Measurements from ENCODE around the gene ANKRD33B.
"Not testable (repeated sequence)": the region's sequence is repeated elsewhere in the genome, so short reads cannot be mapped to it uniquely, and the experiment has no call there.

Gene ANKRD33B

DNA sequence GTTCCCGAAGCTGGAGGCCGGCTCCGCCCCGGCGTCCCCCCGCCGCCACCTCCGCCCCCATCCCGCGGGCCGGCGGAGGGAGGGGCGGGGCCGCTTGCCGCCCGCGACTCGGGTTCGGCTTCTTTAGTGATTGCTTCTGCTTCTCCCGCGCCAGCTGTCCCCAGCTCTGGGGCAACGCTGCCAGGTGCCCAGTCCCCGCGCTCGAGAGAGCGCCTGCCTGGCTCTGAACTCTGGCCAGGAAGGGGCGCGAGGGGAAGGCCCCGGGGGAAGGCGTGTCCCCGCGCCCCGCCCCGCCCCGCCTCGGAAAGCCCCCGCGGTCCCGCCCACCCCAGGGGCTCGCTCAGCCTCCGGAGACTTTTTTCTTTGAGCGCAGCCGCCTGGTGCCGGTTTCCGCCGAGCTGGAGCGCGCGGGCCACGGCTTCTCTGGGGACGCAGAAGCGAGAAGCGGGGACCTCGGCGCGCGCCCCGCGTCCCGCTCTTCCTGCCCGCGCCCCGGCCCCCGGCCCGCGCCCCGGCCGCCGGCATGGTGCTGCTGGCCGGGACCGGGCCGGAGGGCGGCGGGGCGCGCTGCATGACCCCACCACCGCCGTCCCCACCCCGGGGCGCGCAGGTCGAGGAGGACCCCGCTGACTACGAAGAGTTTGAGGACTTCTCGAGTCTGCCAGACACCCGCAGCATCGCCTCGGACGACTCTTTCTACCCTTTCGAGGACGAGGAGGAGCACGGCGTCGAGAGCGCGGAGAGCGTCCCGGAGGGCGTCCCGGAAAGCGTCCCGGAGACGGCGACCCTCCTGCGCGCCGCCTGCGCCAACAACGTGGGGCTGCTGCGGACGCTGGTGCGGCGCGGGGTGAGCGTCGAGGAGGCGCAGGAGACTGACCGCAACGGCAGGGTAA is at the start of gene ANKRD33B:
Gene ANKRD33B (plus strand): TSS at position 126 of the 893 bp plus-strand sequence. CDS start 398 bp downstream, at position 524.
- DNase-seq: peak; percentile 60

GRCh38 chr5:10514572-10514971 is 49.3 kb upstream of the ANKRD33B start:
- DNase-seq: not testable (repeated sequence)

GRCh38 chr5:10515492-10515891 is 48.4 kb upstream of the ANKRD33B start:
- no peak for DNase-seq

GRCh38 chr5:10518347-10518746 is 45.5 kb upstream of the ANKRD33B start:
- no peak for DNase-seq

DNA sequence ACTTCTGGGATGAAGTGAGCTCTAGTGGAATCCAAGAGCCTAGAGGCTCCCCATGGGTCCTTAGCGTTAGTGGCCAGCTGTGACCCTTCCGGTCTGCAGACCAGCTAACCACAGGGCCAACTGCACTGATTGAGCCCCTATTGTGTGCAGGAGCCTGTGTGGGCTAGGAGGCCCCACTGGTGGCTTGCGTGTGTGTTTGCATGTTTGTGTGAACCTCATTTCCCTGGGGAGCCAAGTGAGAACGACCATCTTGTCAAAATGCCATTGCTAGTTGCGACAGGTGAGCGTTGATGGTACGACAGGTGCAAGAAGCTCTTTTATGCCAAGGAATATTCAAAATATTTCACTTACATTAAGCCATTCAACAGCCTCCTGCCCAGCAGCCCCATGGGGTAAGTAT is 44.1 kb upstream of the ANKRD33B start:
- DNase-seq: no peak

DNA sequence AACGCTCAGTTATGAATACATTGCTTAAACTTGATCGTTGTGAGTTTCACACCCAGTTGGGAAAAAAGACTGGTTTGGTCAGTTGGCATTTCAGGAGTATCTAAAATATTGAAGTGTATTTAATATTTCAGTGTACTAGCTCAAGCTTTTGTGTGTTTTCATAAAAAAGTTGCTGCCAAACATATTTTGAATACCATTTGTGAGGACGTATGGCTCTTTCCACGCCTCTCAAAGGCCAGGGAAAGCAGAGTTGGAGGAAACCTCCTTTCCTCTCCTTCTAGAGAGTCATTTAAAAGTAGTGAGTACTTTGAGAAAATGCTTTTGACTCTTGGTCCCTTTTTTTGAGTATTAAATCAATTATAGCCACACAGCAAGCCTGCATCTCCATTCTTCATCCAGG is 43.2 kb upstream of the ANKRD33B start:
- no peak for DNase-seq

- no peak for DNase-seq
These were observed 42.2 kb upstream of the ANKRD33B start for GRCh38 chr5:10521466-10522223.

- no peak for DNase-seq
These were observed 41.7 kb upstream of the ANKRD33B start for GRCh38 chr5:10522224-10522611.

- DNase-seq: peak; percentile 42
These were observed 39.3 kb upstream of the ANKRD33B start for GRCh38 chr5:10524376-10525123.

DNA sequence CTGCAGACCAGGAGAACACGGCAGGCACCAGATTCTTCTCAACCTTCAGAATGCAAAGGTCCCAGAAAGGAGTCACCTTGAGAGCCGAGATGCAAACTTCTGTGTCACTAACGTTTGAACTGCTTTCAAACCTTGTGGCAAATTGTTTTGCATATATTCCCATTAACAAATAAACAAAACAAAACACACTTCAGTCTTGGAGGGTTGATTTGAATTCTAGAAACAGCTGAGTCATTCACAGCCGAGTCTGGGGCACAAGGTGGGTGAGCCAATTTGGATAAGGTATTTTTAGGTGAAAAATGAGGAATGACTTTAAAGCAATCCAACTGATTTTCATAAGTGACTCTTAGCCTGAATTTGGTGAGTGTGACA is 38.8 kb upstream of the ANKRD33B start:
- DNase-seq: no peak

GRCh38 chr5:10527281-10527950 is 36.5 kb upstream of the ANKRD33B start:
- DNase-seq: no peak

- DNase-seq: no peak
These were observed 35.6 kb upstream of the ANKRD33B start for GRCh38 chr5:10528056-10528816.

- DNase-seq: no peak
These were observed 35.0 kb upstream of the ANKRD33B start for GRCh38 chr5:10528827-10529226.

DNA sequence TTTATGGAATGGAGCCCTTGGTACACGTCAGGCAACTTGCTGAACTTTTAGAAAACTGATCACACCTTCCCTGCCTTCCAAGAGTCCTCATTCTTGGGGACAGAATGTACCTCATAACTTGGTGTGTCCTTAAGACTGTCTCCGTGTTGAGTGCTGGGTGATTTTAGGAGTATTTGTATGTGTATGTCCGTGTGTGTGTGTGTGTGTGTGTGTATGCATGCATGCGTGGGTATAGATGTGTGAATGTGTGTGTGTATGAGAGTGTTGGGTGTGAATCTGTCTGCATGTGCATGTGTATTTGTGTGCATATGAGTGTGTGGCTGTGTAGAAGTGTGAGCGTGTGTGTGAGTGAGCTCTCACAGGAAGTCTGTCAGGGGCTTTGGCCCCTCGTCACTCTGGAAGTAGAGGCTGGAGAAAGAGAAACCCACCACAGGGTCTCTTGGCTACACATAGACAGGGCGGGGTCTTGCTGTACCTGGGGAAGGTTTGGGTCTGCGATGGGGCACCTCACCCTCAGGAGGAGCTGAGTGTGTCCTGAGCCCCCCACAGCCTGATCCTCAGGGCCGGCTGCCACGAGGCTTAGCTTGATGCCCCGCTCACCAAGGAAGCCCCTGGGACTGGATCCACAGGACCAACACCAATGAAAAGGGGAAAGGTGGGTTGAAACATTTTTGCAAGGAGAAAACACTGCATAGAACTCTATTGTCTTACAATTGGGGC is 33.1 kb upstream of the ANKRD33B start:
- DNase-seq: no peak

DNA sequence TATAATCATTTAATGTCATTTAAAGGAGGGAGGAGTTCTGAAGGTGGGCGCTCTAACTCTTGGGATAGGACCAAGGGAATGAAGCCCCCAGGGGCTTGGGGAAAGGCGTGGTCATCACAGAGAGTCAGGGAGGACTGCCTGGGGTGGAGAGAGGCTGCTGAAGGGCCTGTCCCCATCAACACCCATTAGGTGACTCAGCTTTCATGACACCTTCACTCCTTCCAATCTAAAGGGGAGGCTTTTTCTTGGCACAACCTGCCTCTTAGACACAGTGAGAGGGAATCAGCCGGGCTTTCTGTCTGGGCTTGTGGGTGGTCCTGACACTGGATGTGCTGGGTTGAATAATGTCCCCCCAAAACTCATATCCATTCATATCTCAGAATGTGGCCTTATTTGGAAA is 31.4 kb upstream of the ANKRD33B start:
- no peak for DNase-seq

- DNase-seq: no peak
These were observed 30.6 kb upstream of the ANKRD33B start for GRCh38 chr5:10533226-10533625.

- no peak for DNase-seq
These were observed 29.0 kb upstream of the ANKRD33B start for GRCh38 chr5:10534561-10535530.

DNA sequence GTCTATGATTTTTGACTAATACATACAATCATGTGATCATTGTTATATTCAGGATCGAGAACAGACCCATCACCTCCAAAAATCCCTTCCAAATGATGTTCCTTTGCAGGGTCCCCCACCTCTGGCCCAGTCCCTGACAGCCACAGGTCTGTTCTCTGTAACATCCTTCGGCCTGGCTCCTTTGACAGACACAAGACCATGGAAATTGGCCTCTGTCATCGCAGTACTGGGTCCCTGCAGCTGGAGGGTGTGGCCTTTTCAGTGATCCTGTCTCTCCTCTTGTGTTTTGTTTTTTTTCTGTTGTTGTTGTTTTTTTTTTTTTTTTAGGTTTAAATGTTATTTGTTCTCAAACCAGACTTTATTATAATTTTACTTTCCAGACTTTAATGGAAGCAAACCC is 27.4 kb upstream of the ANKRD33B start:
- no peak for DNase-seq

DNA sequence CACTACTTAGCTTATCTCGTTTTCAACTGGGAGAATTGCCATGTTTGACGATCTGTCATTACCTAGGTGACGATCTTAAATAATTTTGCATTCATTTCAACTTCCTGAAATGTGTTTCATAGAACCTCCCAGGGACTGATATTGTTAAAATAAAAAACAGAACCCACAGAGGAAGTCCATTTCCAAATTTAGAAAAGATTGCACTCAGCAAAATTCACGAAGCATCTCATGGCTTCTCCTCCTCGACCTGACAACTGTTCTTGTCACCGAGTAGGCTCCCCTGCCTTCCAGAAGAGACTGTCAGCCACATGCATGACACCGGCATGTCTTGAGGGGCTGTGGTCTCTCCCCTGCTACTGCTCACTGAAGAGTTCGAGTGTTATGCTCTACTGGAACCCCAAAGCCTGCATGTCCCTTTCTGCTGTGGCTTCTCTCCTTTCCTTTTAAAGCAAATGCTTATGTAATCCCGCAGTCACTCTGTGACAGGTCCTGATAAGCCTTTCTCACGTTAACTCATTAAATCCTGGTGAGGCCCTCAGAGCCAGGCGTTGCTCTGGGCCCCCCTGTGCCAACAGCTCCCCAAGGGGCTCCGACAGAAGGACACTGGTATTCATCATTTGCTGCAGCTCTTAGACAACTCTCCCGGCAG is 26.8 kb upstream of the ANKRD33B start:
- no peak for DNase-seq

DNA sequence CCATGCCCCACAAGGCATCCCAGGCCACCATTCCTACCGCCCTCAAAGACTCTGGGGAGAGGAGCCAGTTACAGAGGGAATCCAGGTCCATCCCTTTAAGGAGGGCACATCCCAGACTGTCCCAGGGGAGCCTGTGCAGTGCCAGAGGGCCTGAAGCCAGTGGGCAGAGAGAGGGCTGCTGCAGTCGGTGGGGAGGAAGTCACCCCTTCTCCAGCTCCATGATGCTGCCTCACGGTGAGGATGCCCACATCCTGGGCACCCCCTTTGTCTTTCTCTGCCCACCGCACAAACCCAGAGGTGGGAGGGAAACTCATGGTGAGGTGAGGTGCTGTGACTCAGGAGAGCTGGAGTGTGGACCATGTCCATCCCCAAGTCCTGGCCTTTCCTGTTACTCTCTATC is 26.2 kb upstream of the ANKRD33B start:
- no peak for DNase-seq

Measured in HCEC 1CT (cell line).